ENCODE data around the gene GPC5. TPM values are rescaled to one million over a fixed set of nuclear protein-coding genes. Genes with fewer than 3 reads are reported as not detected.

The GPC5 gene
- total RNA-seq, 1 experiment from 2014 or later = 0.15 TPM

DNA sequence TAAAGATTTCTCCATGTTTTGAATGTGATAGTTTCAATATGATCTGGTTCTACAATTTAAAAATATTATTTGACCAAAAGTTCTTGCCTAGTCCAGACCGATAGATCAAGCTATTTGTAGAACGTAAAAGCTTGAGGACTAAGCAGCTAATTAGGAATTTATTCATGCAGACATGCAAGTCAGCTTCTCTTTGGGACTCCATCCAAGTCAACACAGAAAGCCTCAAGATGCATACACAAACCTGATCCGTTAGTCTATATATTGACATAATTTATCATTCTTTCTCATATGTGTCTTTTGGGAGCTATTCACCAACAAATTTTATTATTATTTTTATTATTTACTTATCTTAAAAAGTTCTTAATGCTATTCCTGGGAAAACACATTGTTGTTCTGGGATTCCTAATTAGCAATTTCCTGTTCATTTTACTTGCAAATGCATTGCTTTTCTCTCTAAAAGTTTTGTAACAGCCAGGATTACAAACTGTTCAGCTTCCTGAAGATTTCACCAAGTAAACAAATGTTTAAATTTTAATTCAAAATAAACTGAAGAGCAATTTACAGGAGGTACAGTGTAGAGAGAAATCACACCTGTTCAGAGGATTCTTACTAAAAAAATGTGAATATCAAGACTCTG, 375.3 kb downstream of the GPC5 start:
- Histone ChIP-seq H2AK5ac (ENCODE audit: insufficient read length, low read length) (no peak overlapping the region), H3K79me1 (ENCODE audit: insufficient read depth, low read depth, low read length, poor library complexity, severe bottlenecking) (no peaks in the 10 kb centered on the region), H3K23ac (ENCODE audit: insufficient read length, low read depth, low read length) (no peak overlapping the region), H4K91ac (ENCODE audit: insufficient read length, low read depth, low read length) (no peak overlapping the region), H4K8ac (replicated peaks; ENCODE audit: insufficient read length, low read depth, low read length) (no peak overlapping the region), H3K23me2 (ENCODE audit: insufficient read length, low read depth, low read length, poor library complexity, severe bottlenecking) (no peaks in the 10 kb centered on the region), H2BK12ac (ENCODE audit: insufficient read length, low read depth, low read length) (no peak overlapping the region), H3K4ac (ENCODE audit: low read depth, low read length) (no peak overlapping the region), H3K9ac (ENCODE audit: extremely low read depth, insufficient read length, low read length) (no peak overlapping the region), H3K79me2 (ENCODE audit: insufficient read depth, low read length) (no peaks in the 10 kb centered on the region), H2BK5ac (ENCODE audit: insufficient read length, low read length) (no peak overlapping the region), H3K56ac (ENCODE audit: insufficient read length, low read depth, low read length) (no peak overlapping the region), H2BK15ac (ENCODE audit: low read depth, low read length) (no peak overlapping the region), H4K20me1 (ENCODE audit: control insufficient read depth, insufficient read depth, insufficient read length) (no peaks in the 10 kb centered on the region), H3K4me2 (ENCODE audit: insufficient read depth, insufficient read length, low read length) (no peak overlapping the region), H2BK120ac (ENCODE audit: low read depth, low read length, poor library complexity, severe bottlenecking) (no peak overlapping the region), H3K27ac (ENCODE audit: insufficient read length, low read depth, low read length) (no peak overlapping the region), H2BK20ac (ENCODE audit: low read depth, low read length, poor library complexity, severe bottlenecking) (no peak overlapping the region), H3K27me3 (ENCODE audit: insufficient read depth, low read length) (no peaks in the 10 kb centered on the region), H3T11ph (ENCODE audit: low read length) (no peak overlapping the region), H4K5ac (ENCODE audit: insufficient read length, low read depth, low read length) (no peak overlapping the region), H3K4me1 (ENCODE audit: insufficient read depth, low read length) (peaks cover 7% of the 10 kb centered on the region; the same call in 1 of the 2 replicates), H3K18ac (ENCODE audit: insufficient read length, low read depth, low read length) (no peak overlapping the region), H2AFZ (ENCODE audit: low read length) (no peak overlapping the region), H3K14ac (ENCODE audit: insufficient read depth, low read length) (no peak overlapping the region), H3K9me3 (ENCODE audit: control insufficient read depth, low read depth, low read length) (no peaks in the 10 kb centered on the region)
- H3K4me3 Mint-ChIP-seq = peak overlapping the region in 1 of 2 experiments; percentile 36; a peak in 1 of 5 replicates
- H3K36me3 Mint-ChIP-seq (ENCODE audit: insufficient read depth in 1 of 3, low read depth in 3 of 3) = peaks cover 0 to 5% (median 0%) of the 10 kb centered on the region in 3 experiments; a peak in 2 of 7 replicates
- peaks cover 17% of the 10 kb centered on the region in 2 experiments for H3K4me1 Mint-ChIP-seq
- DNase-seq = no peak
- H3K27me3 Mint-ChIP-seq (ENCODE audit: low read depth) = no peaks in the 10 kb centered on the region
- no peaks in the 10 kb centered on the region for H3K9me3 Mint-ChIP-seq
- TF ChIP-seq, protein P1, sequence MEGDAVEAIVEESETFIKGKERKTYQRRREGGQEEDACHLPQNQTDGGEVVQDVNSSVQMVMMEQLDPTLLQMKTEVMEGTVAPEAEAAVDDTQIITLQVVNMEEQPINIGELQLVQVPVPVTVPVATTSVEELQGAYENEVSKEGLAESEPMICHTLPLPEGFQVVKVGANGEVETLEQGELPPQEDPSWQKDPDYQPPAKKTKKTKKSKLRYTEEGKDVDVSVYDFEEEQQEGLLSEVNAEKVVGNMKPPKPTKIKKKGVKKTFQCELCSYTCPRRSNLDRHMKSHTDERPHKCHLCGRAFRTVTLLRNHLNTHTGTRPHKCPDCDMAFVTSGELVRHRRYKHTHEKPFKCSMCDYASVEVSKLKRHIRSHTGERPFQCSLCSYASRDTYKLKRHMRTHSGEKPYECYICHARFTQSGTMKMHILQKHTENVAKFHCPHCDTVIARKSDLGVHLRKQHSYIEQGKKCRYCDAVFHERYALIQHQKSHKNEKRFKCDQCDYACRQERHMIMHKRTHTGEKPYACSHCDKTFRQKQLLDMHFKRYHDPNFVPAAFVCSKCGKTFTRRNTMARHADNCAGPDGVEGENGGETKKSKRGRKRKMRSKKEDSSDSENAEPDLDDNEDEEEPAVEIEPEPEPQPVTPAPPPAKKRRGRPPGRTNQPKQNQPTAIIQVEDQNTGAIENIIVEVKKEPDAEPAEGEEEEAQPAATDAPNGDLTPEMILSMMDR (conservative IDR thresholded peaks at IDR 0.05) = no peak
- no CpG with 5 or more reads among the region's 3 CpGs for WGBS (ENCODE audit: extremely low coverage, insufficient read length, low lambda C conversion rate)
- peak overlapping the region in 1 of 3 experiments; percentile 66; a peak in 2 of 7 replicates for H3K27ac Mint-ChIP-seq

Data from H9 (cell line).